Ovary (tissue), 9 donors: ENCODE measurements around the gene ARHGEF10L. TPM values are rescaled to one million over a fixed set of nuclear protein-coding genes. Genes with fewer than 3 reads are reported as not detected.
A peak's percentile ranks its signal among the peaks of the same experiment; 100 is the strongest.

Experiments used
- DNase-seq, 5 donors: peaks; one replicate each; pipeline ENCODE4 v3.0.0-alpha.2; 2019 to 2020
- H3K27ac ChIP-seq, 2 donors: fragments of 200-600 bp; one replicate each; pipeline versions ENCODE4 v1.5.1 to v1.8.0; 2019 to 2022
- H3K27me3 ChIP-seq: fragments of 200-600 bp; one replicate; pipeline ENCODE4 v1.8.0; 2022
- H3K36me3 ChIP-seq: fragments of 200-600 bp; sonication (generic); one replicate; pipeline ENCODE4 v1.5.1; 2019
- H3K4me1 ChIP-seq: one replicate; pipeline ENCODE4 v1.8.1; 2013; ENCODE audit warnings: mild to moderate bottlenecking, moderate library complexity; ENCODE audit not compliant: insufficient read depth
- H3K4me3 ChIP-seq: fragments of 200-600 bp; sonication (generic); one replicate; pipeline ENCODE4 v1.5.1; 2017
- H3K9me3 ChIP-seq, 2 donors: fragments of 200-600 bp in 1 of 2; sonication (generic) in 1 of 2; one replicate each; pipeline versions ENCODE4 v1.5.1 to v1.8.1; 2013 to 2019; ENCODE audit warnings: mild to moderate bottlenecking in 1 of 2, moderate library complexity in 1 of 2
- CTCF ChIP-seq, 3 donors: fragments of 450-650 bp in 2 of 3; fragments of 200-600 bp in 1 of 3; IDR thresholded peaks; one replicate each; pipeline versions ENCODE4 v1.5.1 to v1.8.0; 2016 to 2022; ENCODE audit warnings: antibody characterized with exemption in 3 of 3, mild to moderate bottlenecking in 1 of 3
- EP300 ChIP-seq: sonication (generic); formaldehyde crosslinking; IDR thresholded peaks from one replicate; pipeline ENCODE4 v1.6.1; 2017; ENCODE audit warnings: antibody characterized with exemption
- POLR2A ChIP-seq: fragments of 450-650 bp; IDR thresholded peaks from one replicate; pipeline ENCODE4 v1.6.1; 2017; ENCODE audit warnings: antibody characterized with exemption, mild to moderate bottlenecking, moderate library complexity
- WGBS, 3 donors: extraction: QIAGEN DNeasy Blood & Tissue Kit in 1 of 3; methylation state at CpG; one replicate each; pipeline versions ENCODE4 v1.1.5 to v1.1.7; 2013 to 2017; 5-methylcytosine and 5-hydroxymethylcytosine counted together
- intact Hi-C, 4 donors: fragments of 100-400 bp; cut with DNase I; formaldehyde crosslinking; loops; one replicate each; pipeline versions ENCODE4 v1.11.0 to v1.15.1; 2022 to 2023
- polyA plus RNA-seq, 2 donors: library from polyadenylated mRNA; stranded (reverse); fragments of 200-250 nt in 1 of 2; fragments of 350-450 nt in 1 of 2; fragmentation: Illumina TruSeq in 1 of 2; extraction: RNeasy Lipid Tissue Mini Kit (QIAGEN cat#74804) in 1 of 2; gene quantifications; one replicate each; pipeline ENCODE4 v1.2.3, GENCODE V29; 2013 to 2014
- total RNA-seq, 7 donors: library from RNA; depleted of rRNA in 2 of 7; stranded (reverse); fragments of >200 nt in 2 of 7; fragmentation: NEBNext Ultra II Directional in 3 of 7; extraction: Animal tissue kit (Norgen Biotek cat#: 25700) in 3 of 7; gene quantifications; one replicate each; pipeline versions ENCODE4 v1.1.0 to v1.2.4, GENCODE V29; 2016 to 2023
- donor health status: DM: no; HTN: no; CAD: no; lungs with moderate emphysema.
- donor health status: DM: no; HTN: no; CAD: no.
- donor health status: Bipolar disorder and iron deficiency.
- donor health status: DM: yes; HTN: yes; CAD: no.
- donor health status: DM: no; HTN: no; CAD: no.
- donor health status: DM: yes; HTN: yes; CAD: no.

Gene ARHGEF10L
- total and polyA plus RNA-seq, 9 donors, result 3.6 to 23.0 (median 18.3) TPM

- Histone ChIP-seq H3K4me3 (no peak overlapping the region), H3K36me3 (no peaks in the 10 kb centered on the region), H3K27me3 (no peaks in the 10 kb centered on the region), H3K9me3 (no peaks in the 10 kb centered on the region), H3K4me1 (no peaks in the 10 kb centered on the region), H3K27ac (no peak overlapping the region)
- intact Hi-C loops, result no loop called here
- DNase-seq, result no peak
- 81 to 88% (median 86%) methylated on average over 14 to 15 of the region's 15 CpGs for WGBS, 3 donors
- TF ChIP-seq POLR2A (no peak), CTCF (IDR thresholded peaks at IDR 0.05) (no peak), EP300 (no peak)
Observed at GRCh38 chr1:17655922-17656321, 116.4 kb downstream of the ARHGEF10L start.

- H3K36me3 ChIP-seq, result no peaks in the 10 kb centered on the region
- no peaks in the 10 kb centered on the region for H3K27me3 ChIP-seq
- no peak overlapping the region for H3K4me3 ChIP-seq
- 90 to 93% (median 92%) methylated on average over 13 of the region's 13 CpGs for WGBS, 3 donors
- TF ChIP-seq CTCF (IDR thresholded peaks at IDR 0.05) (no peak), EP300 (no peak), POLR2A (no peak)
- intact Hi-C loops, result no loop called here
- H3K4me1 ChIP-seq, result no peaks in the 10 kb centered on the region
- DNase-seq, result no peak
- H3K9me3 ChIP-seq, result no peaks in the 10 kb centered on the region
- no peak overlapping the region for H3K27ac ChIP-seq
Observed at GRCh38 chr1:17657436-17657835, 117.9 kb downstream of the ARHGEF10L start.

GRCh38 chr1:17658837-17659236 is 119.3 kb downstream of the ARHGEF10L start:
- DNase-seq, result no peak
- Histone ChIP-seq H3K4me3 (no peak overlapping the region), H3K27me3 (no peaks in the 10 kb centered on the region), H3K4me1 (no peaks in the 10 kb centered on the region), H3K9me3 (no peaks in the 10 kb centered on the region), H3K36me3 (no peaks in the 10 kb centered on the region), H3K27ac (no peak overlapping the region)
- intact Hi-C loops, result no loop called here
- no peak for TF ChIP-seq EP300
- no peak for TF ChIP-seq CTCF (IDR thresholded peaks at IDR 0.05)
- no peak for TF ChIP-seq POLR2A
- 90 to 91% (median 90%) methylated on average over 6 of the region's 6 CpGs for WGBS, 3 donors

- DNase-seq, result peak in 4 of 5 donors; percentile 51 to 78 (median 64)
- TF ChIP-seq CTCF (IDR thresholded peaks at IDR 0.05), result peak; percentile 32 to 48 (median 46)
- TF ChIP-seq EP300, result no peak
- no peak for TF ChIP-seq POLR2A
- no peaks in the 10 kb centered on the region for H3K4me1 ChIP-seq
- H3K27me3 ChIP-seq, result no peaks in the 10 kb centered on the region
- intact Hi-C loops, result loop anchor here in 1 of 4 donors (10.0 kb wide), 1 partner anchor 913 kb away; no protein-coding TSS in a partner anchor
- H3K36me3 ChIP-seq, result no peaks in the 10 kb centered on the region
- WGBS, 3 donors, result 56 to 60% (median 58%) methylated on average over 15 of the region's 15 CpGs
- H3K4me3 ChIP-seq, result no peak overlapping the region
- no peak overlapping the region for H3K27ac ChIP-seq
- no peaks in the 10 kb centered on the region for H3K9me3 ChIP-seq
Observed at GRCh38 chr1:17661546-17662157, 122.2 kb downstream of the ARHGEF10L start.
